Raji (cell line): ENCODE data around the gene SCAMP5.

Experiments
- POLR2A ChIP-seq: IDR thresholded peaks from 2 replicates; pipeline ENCODE4 v1.6.1; 2011; ENCODE audit warnings: low read depth, low read length, control low read depth; ENCODE audit not compliant: insufficient read depth

SCAMP5 gene

DNA sequence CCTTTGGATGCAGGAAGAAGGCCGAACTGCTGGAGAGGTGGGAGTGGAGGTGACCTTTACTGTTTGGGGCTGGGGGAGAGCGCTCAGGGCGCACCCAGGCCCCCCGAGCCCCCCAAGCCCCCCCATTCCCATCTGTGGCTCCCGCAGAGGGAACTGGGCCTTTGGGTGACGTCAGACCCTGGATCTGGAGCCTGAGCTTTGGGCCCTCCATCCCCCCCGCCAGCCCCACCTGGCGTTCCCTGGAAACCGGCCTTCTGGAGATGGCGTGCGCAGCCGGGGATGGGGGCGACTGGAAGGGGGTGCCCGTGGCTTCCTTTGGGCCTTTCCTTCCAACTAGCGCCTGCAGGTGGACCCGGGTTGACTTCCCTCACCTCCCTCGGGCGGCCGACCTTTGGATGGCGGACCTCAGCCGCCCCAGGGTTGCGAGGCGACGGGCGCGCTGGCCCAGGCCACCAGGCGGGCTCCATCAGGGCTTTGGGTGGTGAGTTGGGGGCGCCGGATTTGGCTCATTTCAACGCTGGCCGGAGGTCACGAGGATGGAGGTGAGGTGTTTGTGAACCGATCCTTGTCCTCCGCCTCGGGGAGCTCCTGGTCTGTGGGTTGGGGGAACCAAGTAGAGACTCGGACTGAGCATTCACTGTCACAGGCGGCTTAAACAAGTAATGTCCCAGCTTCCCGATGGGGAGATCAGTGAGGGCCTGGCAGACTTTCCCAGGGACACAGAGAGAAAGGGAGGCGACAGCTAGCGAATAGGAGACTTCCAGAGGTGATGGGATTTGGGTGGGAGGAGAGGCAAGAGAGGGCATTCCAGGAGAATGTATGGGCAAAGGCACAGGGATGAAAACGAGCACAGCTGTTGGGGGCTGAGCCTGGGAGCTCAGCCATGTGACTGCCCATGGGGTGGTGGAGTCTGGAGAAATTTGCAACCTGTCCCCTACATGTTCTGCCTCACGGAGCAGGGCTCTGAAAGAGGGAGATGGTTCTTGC lies 709 bp downstream of the SCAMP5 start:
- TF ChIP-seq POLR2A: no peak

DNA sequence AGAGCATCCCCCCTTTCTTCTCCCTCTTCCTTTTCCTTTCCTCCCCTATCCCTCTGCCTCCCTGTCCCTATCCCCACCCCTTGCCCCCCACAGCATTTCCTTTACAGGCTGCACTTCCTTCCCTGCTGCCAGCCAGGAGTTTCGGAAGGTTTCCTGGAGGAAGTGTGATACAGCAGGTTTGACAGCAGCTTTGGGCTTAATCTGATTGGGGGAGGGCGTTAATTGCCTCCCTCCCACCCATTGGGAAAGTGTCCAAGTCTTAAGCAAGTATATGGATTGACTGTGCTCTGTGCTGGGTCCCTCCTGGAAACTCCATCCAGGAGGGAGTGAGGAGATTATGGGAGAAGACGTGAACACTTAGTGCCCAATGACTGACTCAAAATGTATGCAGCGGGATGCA lies 1.8 kb downstream of the SCAMP5 start:
- TF ChIP-seq POLR2A: no peak

DNA sequence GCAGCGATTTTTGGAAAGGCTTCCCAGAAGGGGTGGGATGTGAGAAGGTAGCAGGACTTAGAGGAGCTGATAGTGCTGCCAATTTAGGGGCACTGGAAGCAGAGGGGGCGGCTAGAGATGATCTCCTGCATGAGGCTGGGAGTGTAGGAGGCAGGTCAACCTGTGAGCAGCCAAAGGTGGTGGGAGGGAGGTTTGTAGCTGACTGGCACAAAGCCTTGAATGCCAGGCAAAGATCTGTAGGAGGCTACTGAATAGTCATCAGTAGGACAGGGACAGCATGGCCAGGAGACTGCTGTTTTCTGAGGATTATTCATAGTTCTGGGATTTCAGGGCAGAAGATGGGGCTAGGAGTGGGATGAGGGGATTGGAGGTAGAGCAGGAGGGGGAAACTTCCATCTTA lies 2.2 kb downstream of the SCAMP5 start:
- TF ChIP-seq POLR2A: no peak

DNA sequence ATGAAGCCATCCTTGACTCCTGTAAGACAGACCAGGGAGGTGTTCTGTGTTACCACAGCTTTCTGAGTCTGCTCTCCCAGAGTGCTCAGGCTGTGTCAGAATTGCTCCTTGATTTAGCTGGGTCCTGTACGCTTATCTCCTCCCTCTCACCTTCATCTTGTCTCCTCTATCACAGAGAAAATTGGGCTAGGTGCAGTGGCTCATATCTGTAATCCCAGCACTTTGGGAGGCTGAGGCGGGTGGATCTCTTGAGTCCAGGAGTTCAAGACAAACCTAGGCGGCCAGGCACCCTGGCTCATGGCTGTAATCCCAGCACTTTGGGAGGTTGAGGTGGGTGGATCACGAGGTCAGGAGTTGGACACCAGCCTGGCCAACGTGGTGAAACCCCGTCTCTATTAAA lies 5.9 kb downstream of the SCAMP5 start:
- TF ChIP-seq POLR2A: no peak

DNA sequence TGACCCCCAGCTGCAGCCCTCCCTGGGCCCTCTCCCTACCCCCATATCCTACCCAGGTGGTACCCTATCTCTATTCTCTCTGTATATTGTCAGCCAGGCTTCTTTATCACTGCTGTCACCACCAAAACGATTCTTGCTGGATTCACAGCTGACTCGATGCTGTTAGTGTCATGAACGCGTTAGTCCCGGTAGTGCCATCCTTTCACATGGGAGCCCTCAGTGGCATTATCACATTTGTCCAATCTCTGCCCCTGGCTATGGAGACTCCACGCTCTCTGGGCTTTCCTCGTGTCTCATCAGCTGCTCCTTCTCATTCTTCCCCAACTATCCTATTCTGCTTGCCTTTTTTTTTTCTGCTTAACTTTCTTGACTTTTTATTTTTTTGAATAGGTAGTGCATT lies 7.0 kb downstream of the SCAMP5 start:
- TF ChIP-seq POLR2A: no peak

DNA sequence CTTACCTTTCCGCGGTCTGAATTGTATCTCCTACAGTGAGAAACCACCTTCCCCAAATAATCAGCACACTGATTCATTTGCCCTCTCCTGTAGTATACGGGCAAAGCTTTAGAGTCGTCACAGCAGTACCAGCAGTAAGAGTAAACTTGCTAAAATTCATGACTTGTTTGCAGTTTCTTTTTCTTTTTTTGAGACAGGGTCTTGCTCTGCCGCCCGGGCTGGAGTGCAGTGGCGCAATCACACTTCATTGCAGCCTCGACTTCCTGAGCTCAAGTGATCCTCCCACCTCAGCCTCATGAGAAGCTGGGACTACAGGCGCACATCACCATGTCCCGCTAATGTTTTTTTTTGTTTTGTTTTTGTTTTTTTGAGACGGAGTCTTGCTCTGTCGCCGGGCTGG lies 11.9 kb downstream of the SCAMP5 start:
- TF ChIP-seq POLR2A: no peak

DNA sequence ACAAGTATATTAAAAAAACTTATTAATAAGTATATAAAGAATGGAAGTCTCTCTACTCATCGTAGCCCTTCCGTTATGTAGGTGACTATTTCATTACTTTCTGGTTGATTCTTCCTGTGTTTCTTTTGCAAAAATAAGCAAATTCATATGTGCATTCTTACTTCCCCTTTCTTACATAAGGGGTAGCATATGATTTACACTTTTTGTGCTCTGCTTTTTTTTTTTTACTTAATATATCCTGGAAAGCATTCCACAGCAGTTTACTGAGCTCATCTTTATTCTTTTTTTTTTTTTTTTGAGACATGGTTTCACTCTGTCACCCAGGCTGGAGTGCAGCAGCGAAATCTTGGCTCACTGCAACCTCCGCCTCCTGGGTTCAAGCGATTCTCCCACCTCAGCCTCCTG lies 12.9 kb downstream of the SCAMP5 start:
- TF ChIP-seq POLR2A: no peak

DNA sequence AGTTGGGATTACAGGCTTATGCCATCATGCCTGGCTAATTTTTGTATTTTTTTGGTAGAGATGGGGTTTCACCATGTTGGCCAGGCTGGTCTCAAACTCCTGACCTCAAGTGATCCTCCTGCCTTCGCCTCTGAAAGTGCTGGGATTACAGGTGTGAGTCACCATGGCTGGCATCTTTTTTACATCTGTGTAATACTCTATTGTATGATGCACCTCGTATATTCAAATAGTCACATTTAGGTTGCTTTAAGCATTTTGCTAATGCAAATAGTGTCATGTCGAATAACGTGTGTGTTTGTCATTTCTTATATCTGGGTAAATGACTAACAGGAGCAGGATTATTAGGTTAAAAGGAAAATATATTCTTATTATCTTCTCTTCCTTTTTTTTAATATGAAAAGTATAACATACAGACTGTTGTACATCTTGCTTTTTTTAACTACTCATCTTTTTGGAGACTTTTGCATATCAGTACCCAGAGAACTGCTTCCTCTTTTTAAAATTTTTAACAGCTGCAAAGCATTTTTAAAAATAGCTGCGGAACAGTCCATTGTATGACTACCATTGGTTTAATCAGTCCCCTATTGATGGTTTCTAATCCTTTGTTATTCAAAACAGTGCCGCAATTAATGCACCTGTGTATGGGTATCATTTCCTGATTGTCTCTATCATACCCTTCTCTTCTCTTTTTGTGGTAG lies 13.4 kb downstream of the SCAMP5 start:
- TF ChIP-seq POLR2A: no peak

DNA sequence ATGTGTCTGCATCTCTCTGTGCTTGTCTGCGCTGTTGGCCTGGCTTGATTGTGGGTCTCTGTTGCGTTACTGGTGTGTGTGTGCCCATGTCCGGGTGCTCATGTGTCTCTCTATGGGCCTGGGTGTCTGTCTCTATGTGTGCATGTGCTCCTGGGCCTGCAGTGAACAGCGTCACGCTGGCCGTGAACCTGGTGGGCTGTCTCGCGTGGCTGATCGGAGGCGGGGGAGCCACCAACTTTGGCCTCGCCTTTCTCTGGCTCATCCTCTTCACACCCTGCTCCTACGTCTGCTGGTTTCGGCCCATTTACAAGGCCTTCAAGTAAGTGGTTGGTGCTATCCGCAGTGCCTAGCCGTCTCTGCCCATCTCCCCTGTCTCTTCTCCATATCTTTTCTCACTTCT lies 21.1 kb downstream of the SCAMP5 start:
- TF ChIP-seq POLR2A: no peak

DNA sequence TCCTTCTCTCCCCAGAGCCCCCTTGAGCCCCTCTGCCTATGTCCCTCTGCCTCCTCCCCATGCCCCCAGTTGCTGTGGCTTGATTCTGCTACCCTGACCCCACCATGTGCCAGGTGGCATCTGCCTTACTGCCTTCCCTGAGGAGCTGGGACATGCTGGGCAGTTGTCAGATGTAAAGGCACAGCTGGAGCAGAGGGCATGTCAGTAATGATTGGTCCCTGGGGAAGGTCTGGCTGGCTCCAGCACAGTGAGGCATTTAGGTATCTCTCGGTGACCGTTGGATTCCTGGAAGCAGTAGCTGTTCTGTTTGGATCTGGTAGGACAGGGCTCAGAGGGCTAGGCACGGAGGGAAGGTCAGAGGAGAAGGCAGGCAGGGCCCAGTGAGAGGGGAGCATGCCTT lies 24.6 kb downstream of the SCAMP5 start:
- TF ChIP-seq POLR2A: no peak

DNA sequence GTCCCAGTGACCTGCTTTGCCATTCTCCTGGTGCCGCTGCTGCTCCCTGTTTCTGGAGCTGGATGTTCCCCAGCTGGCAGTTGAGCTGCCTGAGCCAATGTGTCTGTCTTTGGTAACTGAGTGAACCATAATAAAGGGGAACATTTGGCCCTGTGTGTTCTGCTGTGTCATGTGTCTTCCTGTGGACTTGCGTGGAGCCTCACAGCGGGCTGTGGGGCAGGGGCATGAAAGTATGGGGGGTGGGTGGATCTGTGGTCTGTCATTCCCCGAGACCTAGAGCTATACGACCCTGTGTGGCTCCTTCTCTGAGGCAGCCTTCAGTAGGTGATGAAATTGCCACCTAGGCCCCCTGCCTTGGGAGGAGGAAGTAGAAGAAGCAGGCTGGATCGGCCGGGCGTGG lies 26.0 kb downstream of the SCAMP5 start:
- TF ChIP-seq POLR2A: no peak

DNA sequence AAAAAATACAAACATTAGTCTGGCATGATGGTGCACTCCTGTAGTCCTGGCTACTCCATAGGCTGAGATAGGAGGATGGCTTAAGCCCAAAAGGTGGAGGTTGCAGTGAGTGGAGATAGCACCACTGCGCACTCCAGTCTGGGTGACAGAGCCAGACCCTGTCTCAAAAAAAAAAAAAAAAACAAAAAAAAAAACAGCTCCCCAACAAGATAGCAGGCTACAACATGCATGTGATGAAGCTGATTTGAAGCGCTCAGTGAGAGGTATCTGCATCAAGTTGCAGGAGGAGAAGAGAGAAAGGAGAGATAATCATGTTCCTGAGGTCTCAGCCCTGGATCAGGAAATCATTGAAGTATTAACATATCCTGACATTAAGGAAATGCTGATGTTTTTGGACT lies 27.4 kb downstream of the SCAMP5 start:
- TF ChIP-seq POLR2A: no peak

DNA sequence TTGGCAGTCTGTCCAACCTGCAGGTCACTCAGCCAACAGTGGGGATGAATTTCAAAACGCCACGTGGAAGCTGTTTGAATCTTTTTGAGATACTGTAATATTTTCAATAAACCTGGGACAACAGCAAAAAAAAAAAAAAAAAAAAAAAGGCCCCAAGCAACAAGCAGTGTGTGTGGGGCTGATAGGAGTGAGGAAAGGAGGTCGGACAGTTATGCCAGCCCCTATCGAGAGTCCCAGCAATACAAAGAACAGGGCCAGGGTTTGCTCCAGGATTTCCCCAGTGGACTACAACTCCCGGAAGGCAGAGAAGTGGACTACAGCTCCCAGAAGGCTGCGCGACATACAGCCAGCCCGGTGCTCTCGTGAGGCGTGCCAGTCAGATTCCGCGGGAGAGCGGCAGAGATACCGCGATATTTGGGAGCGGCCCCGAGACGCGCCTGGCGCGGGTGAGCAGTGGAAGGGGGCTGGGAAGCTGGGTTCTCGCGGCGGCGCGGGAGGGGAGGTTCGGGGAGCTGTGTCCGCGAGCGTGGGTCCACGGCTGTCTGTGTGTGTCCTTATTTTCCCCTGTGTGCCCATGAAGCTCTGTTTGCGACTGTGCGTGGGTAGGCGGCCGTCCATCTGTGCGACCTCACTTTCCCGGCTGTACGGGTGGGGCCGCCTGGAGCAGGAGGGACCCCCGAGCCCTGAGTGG lies 28.0 kb downstream of the SCAMP5 start, which contains the start of gene PPCDC:
TSS of gene PPCDC (plus strand) at position 410 of the 691 bp plus-strand sequence. CDS start 4,729 bp downstream, outside the sequence.
- TF ChIP-seq POLR2A: peak; percentile 99

DNA sequence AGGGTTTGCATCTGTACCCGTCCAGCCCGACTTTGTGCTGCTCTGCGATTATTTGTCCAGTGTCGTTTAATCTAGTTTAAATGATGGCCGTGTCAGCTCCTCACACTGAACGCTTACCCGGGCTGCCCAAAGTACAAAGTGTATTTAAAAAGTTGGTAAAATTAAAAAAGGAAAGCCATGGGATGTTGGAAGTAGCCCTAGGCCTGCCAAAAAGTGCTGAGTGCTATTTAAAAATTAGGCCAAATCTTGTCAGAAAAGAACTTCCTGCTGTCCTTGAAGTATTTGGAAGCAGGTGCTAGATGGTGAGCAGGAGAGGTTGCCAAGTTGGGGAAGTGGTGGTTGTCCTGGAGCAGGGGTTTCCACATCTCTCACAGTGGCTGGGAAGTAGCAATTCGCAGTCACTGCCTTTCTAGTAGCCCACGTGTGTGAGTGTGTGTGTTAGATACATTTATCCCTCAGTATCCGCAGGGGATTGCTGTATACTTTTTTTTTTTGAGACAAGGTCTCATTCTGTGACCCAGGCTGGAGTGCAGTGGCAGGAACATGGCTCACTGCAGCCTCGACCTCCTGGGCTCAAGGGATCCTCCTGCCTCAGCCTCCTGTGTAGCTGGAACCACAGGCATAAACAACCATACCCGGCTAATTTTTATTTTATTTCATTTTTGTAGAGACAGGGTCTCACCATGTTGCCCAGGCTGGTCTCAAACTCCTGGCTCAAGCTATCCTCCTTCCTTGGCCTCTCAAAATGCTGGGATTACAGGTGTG lies 28.7 kb downstream of the SCAMP5 start:
- no peak for TF ChIP-seq POLR2A

DNA sequence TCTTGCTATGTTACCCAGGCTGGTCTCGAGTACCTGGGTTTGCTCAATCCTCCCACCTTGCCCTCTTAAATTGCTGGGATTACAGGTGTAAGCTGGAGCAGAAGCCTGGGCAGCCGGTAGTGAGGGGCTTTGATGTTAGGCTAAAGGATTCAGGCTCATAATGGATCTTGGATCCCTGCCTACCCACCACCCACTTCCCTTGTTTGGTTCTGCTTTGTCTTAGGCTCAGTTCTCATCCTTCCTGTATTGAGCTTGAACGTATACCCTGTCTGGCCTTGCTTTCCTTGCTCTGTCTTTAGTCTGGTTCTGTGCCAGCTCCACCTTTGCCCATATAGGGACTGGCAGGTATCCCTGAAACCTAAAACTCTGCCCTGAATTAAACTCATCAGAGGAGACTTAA lies 29.7 kb downstream of the SCAMP5 start:
- no peak for TF ChIP-seq POLR2A
